Neural progenitor cell (in vitro differentiated cells): Measurements from ENCODE around the gene CAMK2D.

Source experiments
- EZH2 ChIP-seq: fragments of 200-600 bp; sonication (generic); IDR thresholded peaks from 2 replicates; pipeline ENCODE4 v1.6.1; 2017; ENCODE audit warnings: antibody characterized with exemption, mild to moderate bottlenecking, moderate library complexity
- EZH2phosphoT487 ChIP-seq: fragments of 200-600 bp; sonication (generic); IDR thresholded peaks from 2 replicates; pipeline ENCODE4 v1.6.1; 2017; ENCODE audit warnings: antibody characterized with exemption
- TF ChIP-seq, protein P1 (sequence below): fragments of 200-600 bp; sonication (generic); IDR thresholded peaks from 2 replicates; pipeline ENCODE4 v1.5.1; 2017; ENCODE audit warnings: antibody characterized with exemption, mild to moderate bottlenecking

GRCh38 chr4:113499166-113499565 is 262.4 kb downstream of the CAMK2D start:
- TF ChIP-seq, protein P1, sequence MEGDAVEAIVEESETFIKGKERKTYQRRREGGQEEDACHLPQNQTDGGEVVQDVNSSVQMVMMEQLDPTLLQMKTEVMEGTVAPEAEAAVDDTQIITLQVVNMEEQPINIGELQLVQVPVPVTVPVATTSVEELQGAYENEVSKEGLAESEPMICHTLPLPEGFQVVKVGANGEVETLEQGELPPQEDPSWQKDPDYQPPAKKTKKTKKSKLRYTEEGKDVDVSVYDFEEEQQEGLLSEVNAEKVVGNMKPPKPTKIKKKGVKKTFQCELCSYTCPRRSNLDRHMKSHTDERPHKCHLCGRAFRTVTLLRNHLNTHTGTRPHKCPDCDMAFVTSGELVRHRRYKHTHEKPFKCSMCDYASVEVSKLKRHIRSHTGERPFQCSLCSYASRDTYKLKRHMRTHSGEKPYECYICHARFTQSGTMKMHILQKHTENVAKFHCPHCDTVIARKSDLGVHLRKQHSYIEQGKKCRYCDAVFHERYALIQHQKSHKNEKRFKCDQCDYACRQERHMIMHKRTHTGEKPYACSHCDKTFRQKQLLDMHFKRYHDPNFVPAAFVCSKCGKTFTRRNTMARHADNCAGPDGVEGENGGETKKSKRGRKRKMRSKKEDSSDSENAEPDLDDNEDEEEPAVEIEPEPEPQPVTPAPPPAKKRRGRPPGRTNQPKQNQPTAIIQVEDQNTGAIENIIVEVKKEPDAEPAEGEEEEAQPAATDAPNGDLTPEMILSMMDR, result no peak
- no peak for TF ChIP-seq EZH2
- TF ChIP-seq EZH2phosphoT487, result no peak
